OCI-LY1 (cell line): ENCODE measurements around the gene AMBN.

Experiments used
- CTCF ChIP-seq: fragments of 200-600 bp; sonication (generic), shearing (Covaris generic); IDR thresholded peaks from 2 replicates; pipeline ENCODE4 v1.5.1; 2017; ENCODE audit warnings: mild to moderate bottlenecking, antibody characterized with exemption, low read length, moderate library complexity, mixed read lengths
- EZH2 ChIP-seq: fragments of 200-600 bp; sonication (generic), shearing (Covaris generic); IDR thresholded peaks from 2 replicates; pipeline ENCODE4 v1.8.0; 2017; ENCODE audit warnings: borderline replicate concordance, mixed run types, mild to moderate bottlenecking, antibody characterized with exemption, low read length, moderate library complexity, mixed read lengths

- TF ChIP-seq EZH2 (no peak), CTCF (no peak)
Observed at GRCh38 chr4:70637239-70637913, 45.3 kb downstream of the AMBN start.
